GM18907 (cell line): Measurements from ENCODE around the gene COG7.
"Not testable (repeated sequence)": the region's sequence is repeated elsewhere in the genome, so short reads cannot be mapped to it uniquely, and the experiment has no call there.

Experiments
- ATAC-seq: cut with Tn5 transposase; IDR thresholded peaks from one replicate; pipeline ENCODE4 v1.9.1; 2021; ENCODE audit warnings: mild to moderate bottlenecking, moderate library complexity; ENCODE audit not compliant: unreplicated experiment

Gene COG7

DNA sequence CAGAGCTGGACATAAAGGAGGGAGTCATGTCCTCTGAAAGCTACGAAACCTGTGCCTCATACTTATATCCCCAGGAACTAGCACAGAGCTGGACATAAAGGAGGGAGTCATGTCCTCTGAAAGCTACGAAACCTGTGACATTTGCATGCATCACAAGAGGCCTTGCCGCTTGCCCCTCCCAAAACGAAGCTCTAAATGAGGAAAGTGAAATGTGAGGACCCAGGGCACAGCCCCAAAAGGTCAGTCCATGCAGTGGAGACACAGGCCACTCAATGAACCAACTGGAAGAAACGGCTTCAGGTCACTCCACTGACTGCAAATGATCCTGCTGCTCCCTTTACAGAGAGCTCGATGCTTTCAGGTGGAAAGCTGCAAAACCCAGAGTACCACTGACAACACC, 38.3 kb downstream of the COG7 start:
- ATAC-seq: no peak

DNA sequence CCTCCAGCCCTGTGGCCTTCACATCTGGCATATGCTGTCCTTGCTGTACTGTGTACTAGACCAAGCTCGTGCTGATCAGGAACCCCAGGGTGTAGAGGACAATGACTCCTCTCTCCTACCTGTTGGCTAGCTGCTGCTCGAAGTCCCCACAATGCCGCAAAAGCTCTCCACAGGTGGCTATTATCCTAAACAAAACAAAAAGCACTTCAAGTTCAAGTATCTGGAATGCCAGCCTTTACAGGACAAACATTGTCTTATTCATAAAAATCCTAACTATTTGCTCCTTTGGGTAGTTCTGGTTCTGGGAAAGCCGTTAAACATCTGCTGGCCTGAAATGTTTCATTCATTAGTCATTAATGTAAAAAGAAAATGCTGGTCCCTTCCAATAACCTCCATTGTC, 42.8 kb downstream of the COG7 start:
- ATAC-seq: no peak

DNA sequence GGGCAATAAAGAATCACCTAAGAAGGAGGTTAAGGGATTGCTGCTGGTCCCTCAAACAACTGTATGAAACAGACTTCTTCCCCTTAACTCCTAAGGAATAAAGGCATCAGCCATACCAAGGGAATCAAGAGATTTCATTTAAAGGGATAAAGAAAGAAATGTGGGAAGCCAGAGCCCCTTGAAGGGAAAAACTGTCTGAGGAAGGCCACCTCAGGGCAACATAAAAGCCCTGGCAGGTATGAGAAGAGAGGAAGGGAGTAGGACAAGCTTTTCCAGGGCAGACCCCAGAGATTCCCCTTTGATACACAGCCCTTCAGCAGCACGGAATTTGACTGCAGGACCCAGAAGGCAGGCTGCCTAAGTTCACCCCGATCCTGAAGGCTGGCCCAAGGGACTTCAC, 43.5 kb downstream of the COG7 start:
- no peak for ATAC-seq

DNA sequence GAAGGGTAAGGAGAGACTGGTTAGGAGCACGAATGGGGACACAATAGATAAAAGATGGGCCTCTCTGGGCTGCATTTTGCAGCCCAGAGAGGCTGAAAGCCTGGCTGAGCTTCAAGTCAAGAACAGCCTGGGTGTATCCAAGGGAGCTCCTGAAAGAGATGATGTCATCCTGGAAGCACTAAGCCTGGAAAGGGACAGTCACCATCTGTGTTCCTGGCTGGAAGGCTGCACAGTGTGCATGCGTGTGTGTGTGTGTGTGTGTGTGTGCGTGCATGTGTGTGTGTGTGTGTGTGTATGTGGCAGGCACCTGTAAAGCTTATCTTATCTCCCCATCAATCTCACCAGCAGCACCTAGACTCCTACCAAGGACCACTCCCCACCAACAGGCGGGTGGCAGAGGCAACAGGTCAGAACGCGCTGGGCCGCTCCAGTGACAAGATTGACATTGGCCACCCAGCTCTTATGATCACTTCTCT, 44.1 kb downstream of the COG7 start:
- ATAC-seq: no peak

DNA sequence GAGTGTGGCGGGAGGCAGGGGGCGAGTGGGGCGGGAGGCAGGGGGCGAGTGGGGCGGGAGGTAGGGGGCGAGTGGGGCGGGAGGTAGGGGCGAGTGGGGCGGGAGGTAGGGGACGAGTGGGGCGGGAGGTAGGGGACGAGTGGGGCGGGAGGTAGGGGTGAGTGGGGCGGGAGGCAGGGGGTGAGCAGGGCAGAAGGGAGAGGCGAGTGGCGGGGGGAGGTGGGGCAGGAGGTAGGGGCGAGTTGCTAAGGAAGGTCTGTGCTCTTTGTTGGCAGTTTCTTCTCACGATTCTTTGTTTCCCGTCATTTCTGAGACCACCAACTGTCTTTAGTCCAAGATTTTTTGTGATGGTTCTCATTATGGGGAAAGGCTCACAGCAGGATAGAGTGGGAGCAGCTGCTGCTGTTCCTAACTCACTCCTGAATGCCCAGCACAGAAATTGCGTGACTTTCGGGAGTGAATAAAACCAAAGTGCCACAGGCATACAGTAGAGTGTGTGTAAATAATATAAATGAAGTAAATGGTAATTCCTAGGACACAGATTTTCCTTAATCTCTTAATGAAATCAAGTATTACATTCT, 44.7 kb downstream of the COG7 start:
- no peak for ATAC-seq

DNA sequence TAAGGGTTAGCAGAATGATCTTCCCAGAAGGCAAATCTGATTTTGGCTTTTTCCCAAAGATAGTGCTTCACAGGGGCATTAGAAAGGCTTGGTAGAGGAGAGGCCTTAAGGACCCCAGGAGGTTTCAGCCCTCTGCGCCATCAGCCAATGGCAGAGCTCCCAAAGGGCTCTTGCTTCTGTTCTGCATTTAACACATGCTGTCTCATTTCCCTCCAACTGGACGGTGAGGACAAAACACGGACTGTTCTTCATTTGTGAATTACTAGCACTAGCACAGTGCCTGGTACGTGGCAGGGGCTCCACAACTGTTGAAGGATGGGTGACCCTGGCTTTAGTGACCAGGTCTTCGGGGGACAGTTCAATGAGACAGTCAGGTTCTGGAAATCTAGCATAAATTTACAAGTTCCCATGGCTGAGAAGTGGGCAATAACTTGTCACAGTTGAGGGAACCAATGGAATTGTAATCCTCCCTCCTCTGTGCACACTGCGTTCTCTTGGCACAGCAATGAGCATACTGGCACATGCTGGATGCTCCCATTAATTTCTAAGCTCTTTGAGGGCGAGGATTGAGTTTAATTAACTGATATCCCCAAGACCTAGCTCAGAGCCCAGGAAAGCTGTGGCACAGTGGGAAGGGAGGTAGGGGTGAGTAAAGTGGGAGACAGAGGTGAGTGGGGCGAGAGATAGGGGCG, 45.4 kb downstream of the COG7 start:
- no peak for ATAC-seq

DNA sequence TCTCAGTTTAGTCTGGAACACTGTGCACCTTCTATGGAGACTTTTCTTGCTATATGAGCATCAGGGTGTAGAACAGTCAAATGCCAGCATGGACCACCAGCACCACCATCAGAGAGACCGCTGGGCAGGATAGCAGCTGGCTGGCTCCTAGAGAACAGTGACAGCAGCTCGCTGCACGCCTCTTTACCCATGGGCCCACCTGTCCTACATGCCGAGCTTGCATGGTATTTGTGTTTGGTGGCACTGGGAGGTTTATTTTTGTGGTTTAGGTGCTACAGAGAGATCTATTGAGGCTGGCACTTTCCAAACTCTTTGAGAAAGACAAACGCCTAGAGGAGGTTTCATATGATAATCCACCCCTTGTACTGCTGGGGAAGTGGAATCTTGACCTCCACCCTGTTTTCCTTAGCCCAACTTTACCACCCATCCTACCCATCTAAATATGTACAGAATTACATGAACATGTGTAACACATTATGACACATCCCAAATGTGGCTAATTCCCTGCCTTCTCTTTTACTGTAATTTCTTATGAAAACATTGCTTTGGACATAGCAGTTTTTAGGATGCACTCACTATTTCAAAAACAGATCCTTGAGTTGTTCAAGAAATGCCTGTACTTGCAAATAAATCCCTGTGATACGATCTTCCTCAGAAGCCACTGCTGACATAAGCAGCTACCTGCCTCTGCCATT, 46.3 kb downstream of the COG7 start:
- ATAC-seq: no peak

DNA sequence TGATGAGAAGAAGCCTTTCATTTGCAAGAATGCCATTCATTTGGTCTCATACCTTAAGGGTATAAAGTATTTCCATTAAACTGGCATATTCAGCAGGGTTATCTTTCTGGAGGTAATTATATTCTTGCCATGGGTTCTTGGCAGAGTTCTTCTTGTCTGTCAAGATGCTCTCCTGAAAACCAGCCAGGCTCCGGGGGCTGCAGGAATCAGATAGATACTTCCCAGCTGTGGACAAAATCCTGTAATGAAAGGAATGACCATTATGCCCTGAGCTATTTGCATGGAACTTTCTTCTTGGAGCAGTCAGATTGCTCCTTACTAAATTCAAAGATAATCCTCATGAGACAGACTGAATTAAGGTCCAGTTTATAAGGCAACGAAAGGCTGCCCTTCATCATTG, 47.0 kb downstream of the COG7 start:
- no peak for ATAC-seq

DNA sequence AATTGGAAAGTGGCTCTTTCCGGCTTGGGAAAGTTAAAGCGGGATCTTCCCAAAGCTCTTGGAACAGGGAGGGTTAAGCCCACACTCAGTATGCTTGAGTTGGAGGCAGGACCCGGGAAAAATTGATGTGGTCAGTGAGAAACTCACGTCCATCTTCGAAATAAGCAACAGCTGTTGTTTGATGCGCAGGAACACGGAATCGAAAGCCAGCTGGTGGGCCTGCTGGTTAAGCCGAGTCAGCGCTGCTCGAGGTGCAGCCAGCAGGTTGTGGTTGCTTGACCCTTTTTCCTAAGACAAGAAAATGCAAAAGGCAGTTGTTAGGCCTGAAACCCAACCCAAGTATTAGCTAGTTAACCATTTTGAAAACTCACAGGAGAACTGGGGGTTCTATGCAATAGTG, 49.4 kb downstream of the COG7 start:
- no peak for ATAC-seq

DNA sequence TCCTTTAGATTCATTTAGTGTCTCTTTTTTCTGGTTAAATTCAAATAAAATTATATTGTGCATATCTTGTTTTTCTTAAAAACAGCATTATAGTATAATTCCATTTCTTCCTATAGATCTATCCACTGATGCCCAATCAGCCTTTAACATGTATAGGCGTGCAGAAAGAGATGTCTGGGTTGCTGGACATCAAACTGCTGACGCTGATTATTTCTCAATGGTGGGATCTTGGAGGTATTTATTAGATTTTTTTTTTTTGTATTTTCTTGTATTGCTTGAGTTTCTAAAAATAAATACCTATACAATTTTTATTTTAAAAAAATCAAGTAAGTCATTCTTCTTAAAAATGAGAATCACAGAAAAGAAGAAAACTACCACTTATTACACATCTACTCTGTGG, 50.9 kb downstream of the COG7 start:
- no peak for ATAC-seq

DNA sequence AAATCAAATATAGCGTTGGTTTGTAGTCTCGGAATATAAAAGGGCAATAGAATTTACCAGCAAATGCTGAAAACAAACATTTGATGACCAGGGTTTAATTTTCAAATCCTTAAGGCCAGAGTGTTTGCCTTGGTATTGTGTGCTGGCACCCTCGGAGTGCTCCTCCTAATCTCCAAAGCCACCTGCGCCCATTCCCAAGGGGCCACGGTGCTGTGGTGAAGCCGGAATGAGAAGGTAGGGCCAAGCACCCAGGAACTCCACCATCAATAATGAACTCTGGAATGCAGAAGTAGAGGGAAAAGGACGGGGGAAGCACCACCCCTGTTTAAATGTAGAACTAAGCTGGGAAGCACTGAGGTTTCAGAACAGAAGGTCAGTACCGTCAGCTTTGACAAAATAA, 51.9 kb downstream of the COG7 start:
- no peak for ATAC-seq

DNA sequence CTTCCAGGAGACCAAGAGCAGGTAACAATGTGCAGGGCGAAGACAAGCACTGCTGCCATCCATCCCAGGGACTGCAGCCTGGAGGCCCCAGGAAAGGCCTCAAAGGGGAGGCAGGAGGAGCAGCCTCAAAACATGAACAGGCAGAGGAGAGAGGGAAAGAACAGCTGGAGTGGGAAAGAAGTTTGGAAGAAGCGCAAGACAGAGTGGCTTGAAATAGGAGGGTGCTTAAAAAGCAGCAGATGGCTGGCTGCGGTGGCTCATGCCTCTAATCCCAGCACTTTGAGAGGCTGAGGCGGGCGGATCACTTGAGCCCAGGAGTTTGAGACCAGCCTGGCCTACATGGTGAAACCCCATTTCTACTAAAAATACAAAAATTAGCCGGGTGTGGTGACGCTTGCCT, 52.5 kb downstream of the COG7 start:
- ATAC-seq: not testable (repeated sequence)

DNA sequence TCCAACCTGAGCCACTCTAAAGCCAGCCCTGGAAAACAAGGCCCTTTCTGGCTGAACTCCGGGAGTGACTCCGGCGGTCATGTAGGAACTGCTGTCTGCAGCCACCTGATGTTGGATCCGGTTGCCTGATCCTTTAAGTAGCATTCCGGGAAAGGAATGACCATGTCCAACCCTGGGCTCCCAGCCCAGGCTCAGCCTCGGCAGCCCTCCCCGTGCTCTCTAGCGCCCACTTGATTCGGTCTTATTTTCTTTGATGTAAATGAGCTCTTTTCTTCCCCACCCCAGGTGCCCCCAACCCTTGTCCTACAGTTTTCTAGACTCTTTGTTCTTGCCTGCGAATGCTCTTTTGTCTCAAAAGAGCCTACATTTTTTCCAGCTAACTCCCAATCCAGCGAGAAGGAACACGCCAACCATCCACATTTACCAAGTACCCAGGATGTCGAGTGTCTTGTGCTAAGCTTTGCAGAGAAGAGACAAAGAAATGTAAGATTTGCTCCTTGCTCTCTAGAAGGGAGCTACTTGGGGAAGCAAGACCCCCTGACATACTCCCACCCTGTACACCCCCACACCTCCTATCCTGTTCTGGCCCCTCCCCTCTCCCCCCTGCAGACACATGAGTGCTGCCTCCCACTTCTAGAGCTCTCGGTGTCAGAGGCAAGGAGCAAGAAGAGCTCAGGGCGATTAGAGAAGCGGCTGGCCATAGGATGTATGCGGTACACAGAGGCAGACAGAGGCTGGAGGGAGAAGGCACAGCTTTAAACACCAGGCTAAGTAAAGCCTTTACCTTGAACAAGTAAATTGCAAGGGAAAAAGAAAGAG, 53.8 kb downstream of the COG7 start:
- no peak for ATAC-seq

DNA sequence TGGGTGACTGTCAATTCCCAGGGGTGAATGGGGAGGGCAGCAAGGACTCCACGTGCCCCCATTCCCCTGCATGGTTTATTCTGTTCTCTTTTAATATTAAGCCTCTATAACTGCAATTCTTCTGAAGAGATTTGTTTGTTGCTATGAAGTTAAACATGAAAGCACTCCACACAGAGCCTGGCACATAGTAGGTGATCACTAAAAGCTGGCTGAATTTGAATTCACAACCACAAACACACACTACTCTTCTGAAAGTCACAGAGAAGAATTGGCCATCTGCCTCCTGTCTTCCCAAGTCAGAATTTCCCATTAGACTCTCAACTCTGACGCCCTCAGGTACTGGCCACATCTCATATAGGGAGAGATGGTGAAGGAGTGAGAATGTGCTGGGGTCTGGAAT, 55.5 kb downstream of the COG7 start:
- no peak for ATAC-seq

DNA sequence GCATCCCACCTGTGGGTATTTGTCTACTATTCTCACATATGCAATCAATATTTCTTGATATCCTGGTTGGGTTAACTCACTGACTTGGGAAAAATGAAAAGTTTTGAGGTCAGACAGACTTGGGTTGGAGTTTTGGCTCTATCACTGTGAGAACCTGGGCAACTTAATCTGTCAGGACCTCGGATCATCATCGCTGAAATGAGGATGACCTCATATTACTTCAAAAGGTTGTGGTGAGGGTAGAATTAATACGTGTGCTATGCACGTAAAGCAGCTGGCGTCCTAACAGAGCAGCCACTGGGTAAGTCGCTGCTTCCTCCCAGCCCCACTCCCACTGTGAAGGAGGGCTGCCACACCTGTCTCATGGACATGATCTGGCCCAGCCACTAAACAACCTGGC, 57.3 kb downstream of the COG7 start:
- no peak for ATAC-seq

DNA sequence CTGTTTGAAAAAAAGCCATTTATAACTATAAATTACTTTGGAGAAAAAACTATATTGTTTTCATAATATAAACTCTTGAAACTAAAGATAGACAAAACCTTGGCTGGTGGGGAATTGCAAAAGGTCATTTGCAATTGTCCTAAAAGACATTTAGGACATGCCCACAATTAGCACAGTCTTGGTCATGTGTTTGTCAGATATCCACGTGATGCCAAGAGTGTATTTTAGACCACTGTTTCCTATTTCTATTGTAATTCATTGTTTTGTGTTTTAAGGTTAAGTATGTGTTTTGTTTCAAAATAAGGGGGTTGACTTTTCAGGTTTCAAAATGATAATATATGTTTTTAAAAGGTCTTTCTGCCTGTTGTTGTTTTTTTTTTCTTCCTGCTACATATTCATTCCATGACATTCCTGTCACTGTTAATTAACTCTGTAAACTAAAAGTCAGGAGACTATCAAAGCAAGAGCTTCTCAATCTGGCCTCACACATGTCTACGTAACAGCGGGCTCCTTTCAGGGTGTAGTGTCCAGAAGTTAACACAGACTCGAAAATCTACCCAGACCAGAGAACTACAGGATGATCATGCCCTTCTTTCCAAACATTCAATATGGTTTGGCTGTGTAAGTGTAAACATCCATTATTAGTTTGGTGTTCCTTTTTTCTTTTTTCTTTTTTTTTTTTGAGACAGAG, 58.7 kb downstream of the COG7 start:
- no peak for ATAC-seq

DNA sequence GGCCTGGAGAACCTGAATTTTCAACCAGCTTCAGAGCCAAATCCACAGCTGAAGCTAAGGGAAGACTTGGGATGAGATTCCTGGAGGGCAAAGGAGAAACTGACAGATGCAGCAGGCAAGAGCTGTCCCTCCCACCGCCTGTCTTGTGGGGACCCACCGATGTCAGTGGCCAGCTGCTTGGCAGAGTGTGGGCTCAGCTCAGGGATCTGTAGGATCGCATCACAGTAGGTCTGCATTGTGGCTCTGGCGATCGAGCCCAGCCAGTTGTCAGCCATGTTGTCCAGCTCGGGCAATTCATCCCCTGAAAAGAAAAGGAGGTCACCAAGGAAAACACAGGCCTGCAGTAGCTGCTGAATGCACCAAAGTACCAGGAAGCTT, 60.8 kb downstream of the COG7 start:
- no peak for ATAC-seq

DNA sequence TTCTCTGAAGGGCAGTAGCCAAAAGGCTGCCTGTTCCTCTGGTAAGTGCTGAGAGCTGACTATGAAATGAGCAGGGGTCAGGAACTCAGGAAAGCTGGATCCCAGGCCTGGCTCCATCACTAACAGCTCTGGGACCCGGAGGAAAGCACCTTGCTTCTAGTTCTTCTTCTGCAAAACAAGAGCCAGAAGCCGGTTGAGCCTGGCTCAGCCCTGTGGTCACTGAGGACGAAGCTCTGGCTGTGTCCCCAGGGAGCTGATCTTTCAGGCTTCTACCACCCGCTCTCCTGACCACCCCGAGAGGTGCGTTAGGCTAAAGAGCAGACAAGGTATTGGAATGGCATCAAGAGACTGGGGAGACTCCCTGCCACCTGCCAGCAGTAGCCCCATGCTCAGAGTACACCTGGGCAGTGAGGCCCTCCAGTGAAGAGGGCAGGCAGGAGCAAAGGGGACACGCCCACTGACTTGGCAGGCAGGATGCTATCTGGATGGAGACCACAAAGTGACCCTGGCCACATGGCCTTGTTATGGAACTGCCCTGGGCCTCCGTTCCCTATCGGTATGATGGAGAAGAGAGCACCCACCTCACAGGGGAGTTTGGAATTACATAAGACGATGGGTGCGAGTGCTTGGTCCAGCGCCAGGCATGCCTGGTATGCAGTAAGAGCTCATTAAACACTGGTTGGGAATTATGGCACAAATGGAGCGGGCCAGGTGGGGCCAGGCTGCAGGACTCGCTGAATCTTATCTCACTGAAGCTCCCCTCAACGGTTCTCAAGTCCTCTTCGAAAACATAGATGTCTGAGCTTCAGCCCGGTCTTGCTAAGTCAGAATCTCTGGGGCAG, 61.4 kb downstream of the COG7 start:
- ATAC-seq: no peak

DNA sequence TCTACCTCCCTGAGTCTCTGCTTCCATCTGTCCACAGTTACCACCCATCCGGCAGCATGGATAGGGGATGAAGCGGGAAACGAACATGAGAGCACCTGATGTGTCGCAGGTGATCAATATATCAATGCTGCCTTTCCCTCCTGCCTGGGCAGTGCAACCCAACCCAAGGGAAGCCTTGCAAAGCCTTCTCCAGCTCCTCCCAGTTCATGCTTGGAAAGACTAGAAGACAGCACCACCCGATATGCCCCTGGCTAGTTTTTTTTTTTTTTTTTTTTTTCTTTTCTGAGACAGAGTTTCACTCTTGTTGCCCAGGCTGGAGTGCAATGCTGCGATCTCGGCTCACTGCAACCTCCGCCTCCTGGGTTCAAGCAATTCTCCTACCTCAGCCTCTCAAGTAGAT, 63.1 kb downstream of the COG7 start:
- ATAC-seq: not testable (repeated sequence)

DNA sequence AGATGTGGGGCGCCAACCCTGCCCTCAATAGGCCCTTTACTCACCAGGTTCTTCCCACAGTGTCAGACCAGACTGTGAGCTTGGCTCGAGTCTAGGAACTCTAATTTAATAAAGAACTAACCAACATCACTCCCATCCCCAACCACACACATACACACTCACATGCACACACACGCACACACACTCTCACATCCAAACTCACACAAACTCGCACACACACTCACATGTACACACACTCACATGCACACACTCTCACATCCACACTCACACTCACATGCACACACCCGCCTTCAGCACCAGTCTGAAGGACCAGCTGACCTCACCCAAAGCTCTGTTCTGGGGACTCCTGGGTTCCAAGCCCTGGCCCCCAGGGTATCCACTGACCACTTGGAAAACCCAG, 63.8 kb downstream of the COG7 start:
- ATAC-seq: no peak
